DMS53 (cell line): Measurements from ENCODE around the gene COL9A3.
"Not testable (repeated sequence)": the region's sequence is repeated elsewhere in the genome, so short reads cannot be mapped to it uniquely, and the experiment has no call there.

Source experiments
- DNase-seq: peaks from one replicate; lab custom pipeline; 2025; lab: John Stamatoyannopoulos, UW

The COL9A3 gene

GRCh38 chr20:62835931-62836861, 19.3 kb downstream of the COL9A3 start:
- DNase-seq, result peak; percentile 29

GRCh38 chr20:62836967-62837490, 20.2 kb downstream of the COL9A3 start:
- no peak for DNase-seq

GRCh38 chr20:62837790-62838127, 20.9 kb downstream of the COL9A3 start:
- no peak for DNase-seq

- peak; percentile 75 for DNase-seq
These were observed 21.5 kb downstream of the COL9A3 start for GRCh38 chr20:62838128-62838891.

- DNase-seq, result no peak
These were observed 22.4 kb downstream of the COL9A3 start for GRCh38 chr20:62839261-62839660.

- DNase-seq, result no peak
These were observed 23.0 kb downstream of the COL9A3 start for GRCh38 chr20:62839816-62840215.

- no peak for DNase-seq
These were observed 23.7 kb downstream of the COL9A3 start for GRCh38 chr20:62840244-62841197.

GRCh38 chr20:62841705-62842212, 24.9 kb downstream of the COL9A3 start:
- no peak for DNase-seq

- DNase-seq, result no peak
These were observed 26.8 kb downstream of the COL9A3 start for GRCh38 chr20:62843656-62844055.

GRCh38 chr20:62844182-62844581, 27.3 kb downstream of the COL9A3 start:
- no peak for DNase-seq

GRCh38 chr20:62845416-62846160, 28.7 kb downstream of the COL9A3 start:
- DNase-seq, result no peak

GRCh38 chr20:62846166-62846890, 29.5 kb downstream of the COL9A3 start:
- no peak for DNase-seq

- DNase-seq, result not testable (repeated sequence)
These were observed 32.1 kb downstream of the COL9A3 start for GRCh38 chr20:62848917-62849316.

- no peak for DNase-seq
These were observed 32.6 kb downstream of the COL9A3 start for GRCh38 chr20:62849431-62849830.

- DNase-seq, result no peak
These were observed 33.6 kb downstream of the COL9A3 start for GRCh38 chr20:62850333-62850974.

GRCh38 chr20:62852196-62852595, 35.3 kb downstream of the COL9A3 start:
- DNase-seq, result no peak

GRCh38 chr20:62852841-62853240, 36.0 kb downstream of the COL9A3 start:
- DNase-seq, result no peak

- DNase-seq, result not testable (repeated sequence)
These were observed 36.5 kb downstream of the COL9A3 start for GRCh38 chr20:62853304-62853703.

- DNase-seq, result no peak
These were observed 37.3 kb downstream of the COL9A3 start for GRCh38 chr20:62854121-62854520.

GRCh38 chr20:62855120-62855519, 38.3 kb downstream of the COL9A3 start:
- no peak for DNase-seq
